ENCODE data around the gene BCL2.
"Not testable (repeated sequence)": the region's sequence is repeated elsewhere in the genome, so short reads cannot be mapped to it uniquely, and the experiment has no call there.

BCL2 gene

GRCh38 chr18:63232826-63233225 lies 86.7 kb downstream of the BCL2 start:
- no peak for DNase-seq

- no peak for DNase-seq
These were observed 89.6 kb downstream of the BCL2 start for GRCh38 chr18:63229971-63230370.

GRCh38 chr18:63225434-63225833 lies 94.1 kb downstream of the BCL2 start:
- no peak for DNase-seq

GRCh38 chr18:63224630-63225029 lies 94.9 kb downstream of the BCL2 start:
- DNase-seq = no peak

- no peak for DNase-seq
These were observed 95.7 kb downstream of the BCL2 start for GRCh38 chr18:63223837-63224236.

GRCh38 chr18:63220903-63221302 lies 98.7 kb downstream of the BCL2 start:
- DNase-seq = no peak

GRCh38 chr18:63218472-63218871 lies 101.1 kb downstream of the BCL2 start:
- no peak for DNase-seq

- DNase-seq = no peak
These were observed 102.9 kb downstream of the BCL2 start for GRCh38 chr18:63216516-63217311.

GRCh38 chr18:63213936-63214671 lies 105.5 kb downstream of the BCL2 start:
- no peak for DNase-seq

GRCh38 chr18:63213331-63213900 lies 106.2 kb downstream of the BCL2 start:
- no peak for DNase-seq

- DNase-seq = no peak
These were observed 109.0 kb downstream of the BCL2 start for GRCh38 chr18:63210521-63210920.

GRCh38 chr18:63208676-63209075 lies 110.9 kb downstream of the BCL2 start:
- no peak for DNase-seq

GRCh38 chr18:63207835-63208234 lies 111.7 kb downstream of the BCL2 start:
- no peak for DNase-seq

- no peak for DNase-seq
These were observed 112.3 kb downstream of the BCL2 start for GRCh38 chr18:63207143-63207790.

GRCh38 chr18:63206433-63207142 lies 113.0 kb downstream of the BCL2 start:
- DNase-seq = no peak

- no peak for DNase-seq
These were observed 113.7 kb downstream of the BCL2 start for GRCh38 chr18:63205791-63206252.

GRCh38 chr18:63203497-63203896 lies 116.1 kb downstream of the BCL2 start:
- no peak for DNase-seq

- DNase-seq = no peak
These were observed 116.7 kb downstream of the BCL2 start for GRCh38 chr18:63202828-63203227.

GRCh38 chr18:63201456-63201855 lies 118.1 kb downstream of the BCL2 start:
- not testable (repeated sequence) for DNase-seq

- DNase-seq = no peak
These were observed 119.8 kb downstream of the BCL2 start for GRCh38 chr18:63199743-63200241.

- no peak for DNase-seq
These were observed 120.5 kb downstream of the BCL2 start for GRCh38 chr18:63198868-63199742.

All from activated gamma-delta T cell (primary cell).